Activated T-cell treated with anti-CD3 and anti-CD28 coated beads, Interleukin-2, amount 50 U/mL, for 1 hour (primary cell): Measurements from ENCODE around the gene STS.
"Not testable (repeated sequence)": the region's sequence is repeated elsewhere in the genome, so short reads cannot be mapped to it uniquely, and the experiment has no call there.

ENCODE experiments used
- DNase-seq: peaks from one replicate; pipeline ENCODE4 v3.0.0-alpha.2; 2020

STS gene

GRCh38 chrX:7139202-7140081 is 8.1 kb upstream of the STS start:
- no peak for DNase-seq

- no peak for DNase-seq
These were observed 4.4 kb upstream of the STS start for GRCh38 chrX:7143076-7143475.

GRCh38 chrX:7143941-7144525 is 3.5 kb upstream of the STS start:
- DNase-seq = no peak

DNA sequence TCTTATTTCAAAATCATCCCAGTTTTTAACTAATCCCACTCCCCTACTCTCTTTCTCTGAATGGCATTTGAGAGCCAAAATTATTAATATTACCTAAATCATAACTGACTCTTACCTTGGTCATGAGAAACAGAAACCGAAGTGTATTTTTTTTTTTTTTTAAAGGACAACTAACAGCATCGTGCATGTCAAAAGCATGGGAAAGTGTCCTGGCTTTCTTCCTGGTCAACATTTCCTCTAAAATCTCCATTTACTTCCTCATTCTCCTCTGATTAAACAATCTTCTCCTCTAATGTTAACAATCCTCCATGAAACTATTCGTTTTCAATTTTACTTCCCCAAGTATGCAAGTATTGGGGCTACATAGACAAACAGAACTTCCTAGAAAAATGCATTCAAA is 2.1 kb upstream of the STS start:
- DNase-seq = no peak

DNA sequence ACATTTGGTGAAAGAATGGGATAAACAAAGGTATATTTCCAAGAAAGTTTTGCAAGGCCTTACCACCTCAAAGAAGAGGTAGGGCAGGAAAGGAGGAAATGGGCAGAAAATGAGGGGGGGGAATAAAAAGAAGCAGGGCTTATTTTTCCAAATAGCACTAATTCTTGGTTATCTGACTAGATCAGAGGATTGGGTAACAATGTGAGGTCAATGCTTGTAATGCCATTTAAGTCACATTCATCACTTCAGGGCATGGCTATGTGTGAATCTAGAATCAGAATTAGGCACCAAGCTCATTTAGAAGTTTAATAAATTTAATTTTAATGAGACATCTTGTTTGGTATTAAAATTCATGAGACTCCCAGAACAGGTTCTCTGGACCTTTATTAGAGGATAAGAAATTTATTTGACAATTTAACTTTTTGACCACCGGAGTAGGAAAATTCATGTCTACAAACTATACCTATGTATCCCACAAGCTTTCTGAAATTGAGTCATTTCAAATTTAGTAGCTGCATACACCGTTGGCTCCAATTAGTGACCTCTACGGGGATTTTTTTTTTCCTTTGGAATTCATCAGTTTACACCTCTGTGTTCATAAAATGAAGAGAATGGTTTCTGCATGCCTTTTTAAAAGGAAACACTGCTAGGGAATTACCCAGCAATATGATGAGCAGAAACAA is 1.4 kb upstream of the STS start:
- DNase-seq = no peak

DNA sequence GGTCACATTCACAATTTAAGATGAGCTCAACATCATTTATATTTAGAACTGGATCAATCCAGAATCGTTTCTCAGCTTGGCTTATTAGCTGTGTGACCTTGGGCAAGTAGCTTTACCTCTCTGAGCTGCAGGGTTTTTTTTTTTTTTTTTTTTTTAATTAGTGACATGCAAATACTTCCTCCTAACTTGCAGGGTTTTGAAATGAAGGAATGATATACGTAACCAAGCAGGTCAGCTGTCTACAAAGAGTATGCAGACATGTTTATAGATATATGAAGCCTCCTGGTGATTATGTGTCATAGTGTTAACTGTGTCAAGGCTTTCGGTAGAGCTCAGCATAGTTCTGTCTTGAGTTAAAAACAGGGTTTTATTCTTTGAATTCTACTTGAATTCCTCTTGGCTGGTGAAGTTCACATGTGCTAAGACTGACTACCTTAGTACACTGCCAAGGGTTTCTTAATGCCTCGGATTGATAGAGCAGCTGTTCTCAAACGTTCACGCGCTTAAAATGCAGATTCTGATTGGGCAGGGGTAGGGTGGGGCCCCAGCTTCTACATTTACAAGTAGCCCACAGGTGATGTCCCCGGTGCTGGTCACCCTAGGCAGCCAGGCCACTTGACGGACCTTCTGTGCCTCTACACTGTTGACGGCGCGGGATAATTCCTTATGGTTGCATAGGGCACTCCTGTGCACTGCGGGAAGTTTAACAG is 654 bp upstream of the STS start:
- no peak for DNase-seq

GRCh38 chrX:7147978-7148854 is 704 bp downstream of the STS start, which contains the start of gene PUDP:
Gene PUDP (minus strand): TSS chrX:7148153. CDS start chrX:7148113, 40 bp downstream.
- DNase-seq = peak; percentile 94

GRCh38 chrX:7149411-7149810 is 1.9 kb downstream of the STS start:
- no peak for DNase-seq

DNA sequence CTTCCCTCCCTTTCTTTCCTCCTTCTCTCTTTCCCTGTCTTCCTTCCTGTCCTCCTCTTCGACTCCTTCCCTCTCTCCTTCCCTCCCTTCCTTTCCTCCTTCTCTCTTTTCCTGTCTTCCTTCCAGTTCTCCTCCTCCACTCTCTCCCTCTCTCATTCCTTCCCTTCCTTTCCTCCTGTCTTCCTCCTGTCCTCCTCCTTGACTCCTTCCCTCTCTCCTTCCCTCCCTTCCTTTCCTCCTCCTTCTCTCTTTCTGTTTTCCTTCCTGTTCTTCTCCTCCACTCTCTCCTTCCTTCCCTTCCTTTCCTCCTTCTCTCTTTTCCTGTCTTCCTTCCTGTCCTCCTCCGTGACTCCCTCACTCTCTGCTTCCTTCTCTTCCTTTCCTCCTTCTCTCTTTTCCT is 5.7 kb downstream of the STS start:
- no peak for DNase-seq

GRCh38 chrX:7154041-7154597 is 6.6 kb downstream of the STS start:
- DNase-seq = no peak

- DNase-seq = no peak
These were observed 7.7 kb downstream of the STS start for GRCh38 chrX:7155163-7155562.

DNA sequence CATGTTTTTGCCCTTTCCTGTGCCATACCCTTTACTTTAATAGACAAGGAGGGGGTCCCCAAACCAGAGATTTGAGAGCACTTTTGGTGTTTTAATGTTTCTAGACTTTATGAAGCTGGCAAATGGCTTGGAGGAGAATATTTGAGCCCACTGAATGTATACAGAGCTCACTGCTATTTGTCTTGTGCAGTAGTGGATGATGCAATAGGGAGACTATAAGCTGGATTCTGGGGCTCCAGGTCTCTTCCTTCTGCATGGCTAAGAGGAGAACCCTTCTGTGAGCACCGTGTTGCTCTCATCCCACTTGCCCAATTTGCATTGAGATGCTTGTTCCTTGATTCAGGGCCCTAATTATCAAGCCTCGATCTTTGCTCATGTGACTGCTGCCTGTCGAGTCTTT is 9.4 kb downstream of the STS start:
- no peak for DNase-seq

GRCh38 chrX:7158468-7158990 is 11.0 kb downstream of the STS start:
- DNase-seq = no peak

GRCh38 chrX:7159149-7159861 is 11.8 kb downstream of the STS start:
- no peak for DNase-seq

- no peak for DNase-seq
These were observed 15.7 kb downstream of the STS start for GRCh38 chrX:7163146-7163677.

- no peak for DNase-seq
These were observed 16.7 kb downstream of the STS start for GRCh38 chrX:7164174-7164573.

DNA sequence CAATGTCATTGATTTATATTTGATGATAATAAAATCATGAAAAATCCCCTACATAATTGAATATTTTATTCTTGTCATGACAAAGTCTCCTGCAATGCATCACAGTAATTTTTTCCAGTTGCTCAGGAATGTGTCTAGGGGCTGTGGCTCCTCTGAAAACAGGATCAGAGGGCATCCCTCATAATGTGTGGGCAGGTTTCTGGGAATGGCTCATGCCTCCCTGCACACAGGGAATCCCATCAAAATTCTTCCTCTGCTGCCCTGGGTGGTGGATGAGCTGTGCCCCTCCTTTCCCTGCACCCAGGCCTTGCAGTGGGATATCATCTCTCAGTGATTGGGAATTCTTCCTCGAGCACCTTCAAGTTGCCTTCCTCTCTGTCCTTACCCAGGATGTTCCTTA is 20.9 kb downstream of the STS start:
- no peak for DNase-seq

DNA sequence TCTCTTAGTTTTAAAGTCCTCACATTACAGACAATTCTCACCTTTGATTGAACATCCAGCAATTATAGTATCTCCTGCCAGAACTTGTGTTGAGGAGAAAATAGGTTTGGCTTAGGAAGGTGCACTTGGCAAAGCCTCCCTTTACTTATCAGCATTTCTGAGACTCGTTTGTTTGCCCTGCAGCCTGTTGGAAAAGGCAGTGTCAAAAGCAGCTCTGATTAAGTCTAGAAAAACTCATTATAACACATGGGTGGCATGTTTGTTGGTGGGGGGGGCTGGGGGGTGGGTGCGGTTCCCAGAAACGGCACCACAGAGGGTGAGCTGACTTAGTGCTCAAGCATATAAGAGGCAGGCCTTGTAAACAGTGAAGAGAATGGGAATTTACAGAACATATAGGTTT is 22.1 kb downstream of the STS start:
- no peak for DNase-seq

- DNase-seq = peak; percentile 39
These were observed 23.4 kb downstream of the STS start for GRCh38 chrX:7170898-7171297.

GRCh38 chrX:7178859-7179258 is 31.3 kb downstream of the STS start:
- not testable (repeated sequence) for DNase-seq

GRCh38 chrX:7179446-7179845 is 31.9 kb downstream of the STS start:
- DNase-seq = no peak
